ENCODE measurements around the gene SMCO3.
"Not testable (repeated sequence)": the region's sequence is repeated elsewhere in the genome, so short reads cannot be mapped to it uniquely, and the experiment has no call there.

Gene SMCO3

GRCh38 chr12:14774074-14774905 is 39.7 kb downstream of the SMCO3 start:
- peak; percentile 97 for DNase-seq (ENCODE audit: low read depth)

GRCh38 chr12:14773685-14774073 is 40.3 kb downstream of the SMCO3 start:
- DNase-seq (ENCODE audit: low read depth), result no peak

DNA sequence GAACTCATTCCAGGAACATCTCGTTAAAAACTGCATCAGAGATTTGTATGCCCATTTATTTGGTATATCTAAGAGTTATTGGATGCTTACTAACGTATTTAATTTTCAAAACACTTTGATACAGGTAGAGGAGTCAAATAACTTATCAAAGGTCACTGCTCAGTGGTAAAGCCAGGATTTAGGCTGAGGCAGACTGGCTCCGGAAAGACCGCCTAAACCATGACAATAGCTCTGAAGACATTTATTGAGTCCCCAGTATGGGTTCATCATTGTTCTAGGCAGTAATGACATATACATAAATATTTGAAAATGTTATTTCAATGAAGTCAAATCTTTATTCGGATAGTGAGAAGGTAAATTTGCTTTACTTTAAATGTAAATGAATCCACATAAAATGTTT is 41.0 kb downstream of the SMCO3 start:
- DNase-seq (ENCODE audit: low read depth), result no peak

DNA sequence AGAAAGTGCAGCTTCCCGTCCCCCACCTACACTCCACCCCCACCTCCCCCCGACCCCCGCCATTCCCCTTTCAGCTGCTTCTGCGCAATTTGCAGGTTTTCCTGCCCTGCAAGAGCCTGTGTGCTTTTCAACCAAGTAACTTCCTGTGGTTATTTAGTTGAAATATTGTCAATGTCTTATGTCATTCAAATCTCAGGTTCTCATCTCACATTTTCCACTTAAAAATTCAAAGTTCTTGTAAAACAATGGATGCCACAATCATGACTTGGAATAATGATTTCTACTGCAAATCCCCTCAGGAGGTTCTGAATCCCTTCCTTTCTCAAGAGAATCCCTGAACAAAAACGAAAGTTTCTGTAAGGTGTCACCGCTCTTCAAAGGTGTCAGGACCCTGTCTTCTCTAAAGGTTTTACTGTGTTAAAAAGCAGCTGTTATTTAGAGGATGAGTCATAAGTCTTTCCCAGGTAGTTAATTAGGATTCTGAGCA is 42.3 kb downstream of the SMCO3 start:
- DNase-seq (ENCODE audit: low read depth), result no peak

DNA sequence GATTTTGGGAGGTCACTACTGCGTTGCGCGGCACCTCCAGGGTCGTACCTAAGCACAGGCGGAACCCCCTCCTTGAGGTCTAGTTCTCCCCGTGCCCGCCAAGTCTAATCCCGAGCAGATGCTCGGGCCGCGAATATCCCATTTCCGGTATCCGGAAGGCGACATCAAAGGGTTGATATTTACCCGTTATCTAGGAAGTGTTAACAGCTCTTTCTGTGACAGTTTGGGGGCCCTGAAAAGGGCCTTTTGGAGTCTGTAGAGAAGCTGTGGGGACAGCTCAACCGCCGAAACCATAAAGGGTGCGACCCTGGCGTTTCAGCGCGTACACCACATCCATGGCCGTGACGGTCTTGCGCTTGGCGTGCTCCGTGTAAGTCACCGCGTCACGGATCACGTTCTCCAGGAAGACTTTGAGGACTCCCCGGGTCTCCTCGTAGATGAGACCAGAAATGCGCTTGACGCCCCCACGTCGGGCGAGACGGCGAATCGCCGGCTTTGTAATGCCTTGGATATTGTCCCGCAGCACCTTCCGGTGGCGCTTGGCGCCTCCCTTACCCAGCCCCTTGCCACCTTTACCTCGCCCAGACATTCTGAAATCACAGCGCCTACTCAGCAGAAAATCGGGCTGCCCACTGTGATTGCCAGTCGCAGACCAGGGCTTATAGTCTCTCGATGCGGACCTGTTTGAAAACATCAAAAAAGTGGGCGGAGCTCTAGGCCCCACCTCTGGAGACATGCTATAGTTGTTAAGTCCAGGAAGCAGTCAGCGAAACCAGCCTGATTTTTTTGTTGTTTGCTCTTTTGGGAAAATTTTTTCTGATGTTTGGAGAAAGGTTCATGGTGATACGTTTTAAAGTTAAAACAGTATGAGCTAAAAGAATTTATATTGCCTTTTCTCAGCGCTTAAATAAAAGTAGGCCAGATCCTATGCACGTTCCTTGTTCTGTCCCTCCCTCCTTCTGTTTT is 43.2 kb downstream of the SMCO3 start:
- DNase-seq (ENCODE audit: low read depth), result peak; percentile 92

GRCh38 chr12:14769969-14770495 is 44.0 kb downstream of the SMCO3 start:
- peak; percentile 41 for DNase-seq (ENCODE audit: low read depth)

GRCh38 chr12:14769466-14769968 is 44.5 kb downstream of the SMCO3 start:
- no peak for DNase-seq (ENCODE audit: low read depth)

GRCh38 chr12:14768823-14769405 is 45.1 kb downstream of the SMCO3 start:
- DNase-seq (ENCODE audit: low read depth), result no peak

DNA sequence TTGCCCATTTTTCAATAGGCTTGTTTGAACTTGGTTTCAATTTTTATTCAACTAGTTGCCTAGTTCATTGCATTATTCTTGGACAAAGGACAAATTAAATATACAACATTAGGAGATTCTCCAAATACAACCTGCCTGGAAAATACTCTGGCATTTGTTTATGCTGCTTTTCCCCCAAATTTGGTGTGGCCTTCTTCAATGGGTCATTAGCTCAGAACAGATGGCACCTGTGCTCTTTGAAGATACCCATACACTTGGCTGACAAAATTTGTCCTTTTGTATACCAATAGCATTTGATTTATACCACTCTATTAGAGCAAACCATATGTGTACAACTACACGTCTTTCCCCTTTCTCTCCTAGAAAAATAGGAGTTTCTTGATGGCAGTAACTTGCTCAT is 46.4 kb downstream of the SMCO3 start:
- DNase-seq (ENCODE audit: low read depth), result no peak

- DNase-seq (ENCODE audit: low read depth), result no peak
Observed at GRCh38 chr12:14766649-14767215, 47.2 kb downstream of the SMCO3 start.

GRCh38 chr12:14766020-14766419 is 48.0 kb downstream of the SMCO3 start:
- not testable (repeated sequence) for DNase-seq (ENCODE audit: low read depth)

GRCh38 chr12:14765398-14765797 is 48.6 kb downstream of the SMCO3 start:
- DNase-seq (ENCODE audit: low read depth), result no peak

DNA sequence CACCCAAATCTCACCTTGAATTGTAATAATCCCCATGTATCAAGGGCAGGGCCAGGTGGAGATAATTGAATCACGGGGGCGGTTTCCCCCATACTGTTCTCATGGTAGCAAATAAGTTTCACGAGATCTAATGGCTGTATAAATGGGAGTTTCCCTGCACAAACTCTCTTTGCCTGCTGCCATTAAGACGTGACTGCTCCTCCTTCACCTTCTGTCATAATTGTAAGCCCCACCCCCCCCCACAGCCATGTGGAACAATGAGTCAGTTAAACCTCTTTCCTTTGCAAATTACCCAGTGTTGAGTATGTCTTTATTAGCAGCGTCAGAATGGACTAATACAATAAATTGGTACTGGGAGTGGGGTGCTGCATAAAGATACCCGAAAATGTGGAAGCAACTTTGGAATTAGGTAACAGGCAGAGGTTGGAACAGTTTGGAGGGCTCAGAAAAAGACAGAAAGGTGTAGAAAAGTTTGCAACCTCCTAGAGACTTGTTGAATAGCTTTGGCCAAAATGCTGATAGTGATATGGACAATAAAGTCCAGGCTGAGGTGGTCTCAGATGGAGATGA is 54.2 kb downstream of the SMCO3 start:
- DNase-seq (ENCODE audit: low read depth), result not testable (repeated sequence)

- DNase-seq (ENCODE audit: low read depth), result no peak
Observed at GRCh38 chr12:14756334-14757143, 57.4 kb downstream of the SMCO3 start.

All from stromal cell of bone marrow (primary cell).